GM18861 (cell line): ENCODE measurements around the gene INPP4A.

ENCODE experiments used
- ATAC-seq: cut with Tn5 transposase; IDR thresholded peaks from one replicate; pipeline ENCODE4 v1.9.1; 2021; ENCODE audit not compliant: unreplicated experiment

The INPP4A gene

GRCh38 chr2:98489971-98490962 lies 45.6 kb downstream of the INPP4A start:
- ATAC-seq, result no peak

GRCh38 chr2:98492441-98492840 lies 47.8 kb downstream of the INPP4A start:
- no peak for ATAC-seq

DNA sequence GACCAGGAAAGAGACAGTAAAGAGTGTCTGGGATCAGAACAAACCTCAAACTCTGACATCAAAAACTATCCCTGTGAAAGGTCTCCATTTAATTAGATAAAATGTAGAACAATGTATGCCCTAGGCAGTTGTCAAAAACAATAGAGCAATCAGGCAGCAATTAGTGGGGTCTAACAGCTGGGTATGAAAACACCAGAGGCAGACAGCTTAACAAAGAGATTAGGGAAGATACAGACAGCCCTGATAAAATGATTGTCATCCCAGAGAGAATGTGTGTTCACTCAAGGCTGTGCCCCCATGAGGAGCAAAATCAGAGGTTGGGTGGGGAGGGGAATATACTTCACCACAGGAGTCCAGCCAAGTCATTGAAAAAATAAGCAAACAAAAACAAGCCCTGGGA lies 50.0 kb downstream of the INPP4A start:
- no peak for ATAC-seq

GRCh38 chr2:98496750-98497493 lies 52.3 kb downstream of the INPP4A start:
- no peak for ATAC-seq

DNA sequence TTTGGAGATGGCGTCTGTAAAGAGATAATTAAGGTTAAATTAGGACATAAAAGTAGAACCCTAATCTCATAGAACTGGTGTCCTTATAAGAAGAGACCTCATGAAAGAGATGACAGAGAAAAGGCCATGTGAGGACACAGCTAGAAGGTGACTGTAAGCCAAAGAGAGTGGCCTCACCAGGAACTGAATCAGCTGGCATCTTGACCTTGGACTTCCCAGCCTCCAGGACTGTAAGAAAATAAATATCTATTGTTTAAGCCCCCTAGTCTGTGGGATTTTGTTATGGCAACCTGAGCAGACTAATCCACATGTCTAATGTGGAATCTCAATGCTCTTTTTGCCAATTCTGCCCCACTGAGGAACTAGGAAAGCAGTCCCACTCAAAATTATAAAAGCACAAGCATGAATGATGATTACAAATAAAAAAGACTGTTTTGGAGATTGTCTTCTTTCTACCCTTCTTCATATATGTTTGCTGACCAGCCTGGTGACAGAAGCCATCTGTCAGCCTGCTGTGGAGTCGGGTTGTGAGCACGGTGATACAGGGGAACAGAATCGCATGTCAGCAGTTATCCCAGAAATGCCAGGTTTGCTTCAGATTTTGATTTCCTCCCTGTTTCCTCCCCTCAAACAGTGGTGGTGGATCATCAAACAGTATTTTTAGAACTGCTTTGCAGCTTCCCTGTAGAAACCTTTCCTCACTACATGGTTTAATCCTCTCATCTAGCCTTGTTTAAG lies 54.2 kb downstream of the INPP4A start:
- no peak for ATAC-seq

DNA sequence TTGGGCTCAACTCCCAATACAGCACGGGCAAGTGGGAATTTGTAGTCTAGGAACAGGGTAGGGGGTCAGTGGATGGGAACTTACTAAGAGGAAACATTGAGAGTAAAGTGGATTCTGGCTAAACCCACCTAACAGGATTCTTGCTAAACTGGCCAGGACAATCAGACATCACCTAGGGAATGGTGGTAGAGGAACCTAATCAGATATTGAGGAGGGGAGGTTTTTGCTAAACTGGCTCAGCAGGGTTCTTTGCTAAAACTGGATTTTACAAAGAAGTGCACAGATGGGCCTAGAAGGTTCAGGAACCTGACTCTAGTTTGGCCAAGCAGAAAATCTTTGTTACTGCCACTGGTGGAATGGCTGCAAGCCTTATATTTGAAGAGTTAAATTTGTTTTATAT lies 55.9 kb downstream of the INPP4A start:
- ATAC-seq, result no peak

DNA sequence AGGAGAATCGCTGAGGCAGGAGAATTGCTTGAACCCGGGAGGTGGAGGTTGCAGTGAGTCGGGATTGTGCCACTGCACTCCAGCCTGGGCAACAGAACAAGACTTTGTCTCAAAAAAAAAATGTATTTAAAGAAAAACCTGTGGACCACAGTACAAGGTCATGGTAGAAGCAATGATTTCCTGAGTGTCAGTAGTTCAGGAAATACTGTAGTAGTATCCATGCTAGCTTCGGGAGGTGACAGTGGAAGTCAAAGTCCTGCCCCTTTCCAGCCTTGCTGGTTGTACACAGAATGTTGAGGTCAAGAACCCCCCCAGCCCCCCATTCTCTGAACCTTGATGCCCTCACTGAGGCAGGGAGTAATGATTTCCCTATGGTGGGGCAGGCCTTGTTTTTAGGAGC lies 56.6 kb downstream of the INPP4A start:
- ATAC-seq, result no peak

DNA sequence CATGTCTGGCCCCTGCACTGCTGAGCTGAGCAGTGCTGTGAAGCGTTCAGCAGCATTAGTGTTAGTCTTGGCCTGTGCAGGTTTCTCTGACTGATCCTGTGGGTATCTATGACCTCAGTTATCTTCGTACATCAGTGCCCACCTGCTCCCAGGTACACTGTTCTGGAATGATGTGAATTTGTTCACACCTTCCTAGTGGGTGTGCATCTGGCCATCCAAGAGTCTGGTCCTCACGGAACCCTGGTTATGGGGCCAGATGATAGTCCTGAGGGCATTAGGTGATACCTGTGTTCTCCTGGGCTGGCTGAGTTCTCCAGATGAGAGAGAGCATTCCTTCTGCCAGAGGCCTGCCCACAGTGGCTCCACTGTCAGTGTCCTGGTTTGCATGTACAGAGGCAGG lies 57.2 kb downstream of the INPP4A start:
- no peak for ATAC-seq

DNA sequence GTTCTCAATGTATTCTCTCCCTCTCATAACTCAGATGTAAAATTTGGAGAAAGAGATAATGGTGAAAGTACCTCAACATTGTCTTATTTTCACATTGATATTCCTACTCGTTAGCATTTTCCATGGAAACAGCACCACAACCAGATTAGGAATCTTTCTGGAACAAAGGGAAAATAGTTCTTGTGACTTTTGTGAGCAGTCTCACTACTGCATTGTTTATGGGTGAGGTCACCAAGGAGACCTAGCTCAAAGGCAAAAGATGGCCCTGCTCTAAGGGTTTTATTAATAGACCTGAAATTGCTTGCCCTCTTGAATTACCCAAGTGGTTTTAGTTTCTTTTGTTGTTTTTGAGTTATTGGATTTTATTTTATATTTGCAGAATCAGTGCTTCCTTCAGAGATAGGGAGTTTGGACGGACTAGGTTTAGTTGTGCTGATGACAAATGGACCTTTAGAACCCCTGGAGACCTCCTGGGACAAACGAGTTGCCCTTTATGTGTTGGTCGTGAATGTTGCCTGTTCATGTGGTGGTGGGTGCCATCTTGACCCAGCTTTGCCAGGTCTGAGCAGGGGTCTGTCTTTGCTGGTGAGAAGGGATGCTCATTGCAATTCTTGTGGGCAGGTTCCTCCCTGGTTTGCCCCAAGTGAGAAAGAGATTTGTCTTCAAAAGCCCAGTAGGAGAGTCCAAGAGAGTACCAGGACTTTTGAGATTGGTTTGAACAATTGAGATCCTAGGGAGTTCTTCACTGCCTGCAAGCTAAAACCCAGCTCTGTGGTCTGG lies 58.1 kb downstream of the INPP4A start:
- ATAC-seq, result no peak

DNA sequence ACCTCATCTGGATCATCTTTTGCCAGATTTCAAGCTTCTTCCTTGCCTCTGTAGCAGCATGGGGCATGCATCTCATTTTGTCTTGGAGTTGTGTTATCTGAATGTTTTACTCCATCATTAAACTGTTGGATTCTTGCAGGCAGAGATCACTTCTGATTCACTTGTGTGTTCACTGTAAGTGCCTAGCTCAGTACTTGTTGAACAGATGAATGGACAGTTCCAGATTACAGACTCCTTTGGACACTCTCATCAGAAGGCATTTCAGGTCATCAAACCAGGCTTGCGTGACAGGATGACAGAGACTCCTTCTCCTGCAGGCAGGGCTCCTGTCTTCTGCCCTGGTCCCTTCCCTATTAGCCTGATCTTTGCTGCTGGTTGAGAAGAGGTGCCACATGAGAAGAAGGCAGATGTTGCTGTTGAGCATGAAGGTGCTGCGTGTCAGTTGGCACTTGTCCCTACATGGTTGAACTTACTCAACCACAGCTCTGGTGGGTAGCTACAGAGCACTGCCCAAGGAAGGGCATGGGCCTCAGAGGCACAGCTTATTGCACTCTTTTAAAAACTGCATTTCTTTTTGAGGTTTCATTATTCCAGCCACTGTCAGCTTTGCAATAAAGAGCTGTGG lies 58.9 kb downstream of the INPP4A start:
- no peak for ATAC-seq

- ATAC-seq, result no peak
These were observed 59.9 kb downstream of the INPP4A start for GRCh38 chr2:98504381-98505109.

DNA sequence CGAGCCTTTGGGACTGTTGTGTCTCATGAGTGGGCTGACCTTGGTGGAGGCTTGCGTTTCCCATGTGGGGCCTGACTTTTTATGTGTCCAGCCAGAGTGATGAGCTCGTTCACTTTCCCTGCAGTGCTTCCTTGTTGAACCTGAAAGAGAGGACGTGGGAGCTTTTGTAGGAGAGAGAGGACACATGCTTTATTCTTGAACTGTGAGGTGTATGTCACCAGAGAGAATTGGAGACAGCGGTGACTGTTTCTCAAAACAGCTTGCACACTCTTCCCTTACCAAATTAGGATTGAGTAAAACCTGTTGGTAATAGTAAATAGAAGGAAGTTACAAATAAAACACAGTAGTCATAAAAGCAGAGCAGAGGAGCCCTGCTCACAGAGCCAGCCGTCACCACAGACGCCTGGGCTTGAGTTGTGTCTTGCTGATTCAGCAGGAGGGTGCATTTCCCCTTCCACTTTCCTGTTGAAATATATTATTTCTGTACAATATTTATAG lies 60.7 kb downstream of the INPP4A start:
- no peak for ATAC-seq

- no peak for ATAC-seq
These were observed 61.5 kb downstream of the INPP4A start for GRCh38 chr2:98505971-98506664.

GRCh38 chr2:98506881-98507280 lies 62.2 kb downstream of the INPP4A start:
- no peak for ATAC-seq

DNA sequence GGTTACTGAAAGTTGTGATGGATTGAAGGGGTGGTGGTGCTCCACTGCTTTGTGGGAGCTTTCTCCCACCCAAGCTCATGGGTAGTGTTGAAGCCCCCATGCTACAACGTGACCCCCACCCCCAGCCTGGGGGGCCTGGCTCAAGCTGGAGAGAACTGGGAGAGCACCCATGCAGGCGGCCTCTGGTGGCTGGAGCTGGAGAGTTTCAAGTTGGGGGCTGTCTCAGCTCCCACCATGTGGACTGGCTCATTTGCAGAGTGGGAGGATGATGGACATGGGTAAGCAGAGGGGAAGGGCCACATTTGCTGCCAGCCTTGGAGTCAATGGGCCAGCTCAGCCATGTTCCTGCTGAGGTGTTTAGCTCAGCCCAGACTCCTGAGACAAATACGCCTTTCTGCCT lies 62.8 kb downstream of the INPP4A start:
- ATAC-seq, result no peak

DNA sequence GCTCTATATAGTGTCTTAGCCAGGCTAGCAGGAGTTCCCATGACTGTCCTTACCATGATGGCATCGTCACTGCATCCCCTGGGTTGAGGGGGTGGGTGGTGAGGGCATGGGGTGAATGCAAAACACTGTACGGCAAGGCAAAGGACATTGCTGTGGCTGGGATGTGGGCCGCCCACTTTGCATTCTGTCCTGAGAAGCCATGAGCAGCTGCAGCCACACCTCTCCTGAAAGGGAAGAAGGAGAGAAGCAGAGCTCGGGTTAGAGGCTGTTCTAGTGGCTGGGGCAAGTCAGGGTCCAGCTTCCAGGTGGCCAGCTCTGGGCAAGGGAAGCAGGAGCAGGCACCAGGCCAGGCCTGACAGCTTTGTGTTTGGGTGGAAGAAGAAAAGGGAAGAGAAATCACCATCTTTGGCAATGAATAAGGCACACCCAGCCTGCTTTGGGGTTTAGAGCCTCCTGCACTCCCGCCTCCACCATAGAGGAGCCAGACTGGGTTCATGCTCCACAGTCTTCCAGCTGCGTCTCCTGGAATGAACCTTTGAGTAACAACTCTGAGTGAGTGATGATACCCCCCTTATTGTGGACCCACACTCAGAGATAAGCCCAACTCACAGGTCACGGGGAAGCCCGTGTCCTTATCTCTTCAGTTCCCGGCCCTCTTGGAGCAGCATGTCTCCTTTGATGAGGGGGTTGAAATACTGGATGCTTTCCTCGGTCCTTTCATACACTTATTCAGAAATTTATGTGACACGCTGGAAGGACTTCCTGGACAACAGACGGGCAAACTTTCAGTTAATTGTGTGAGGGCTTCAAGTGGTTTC lies 63.4 kb downstream of the INPP4A start:
- ATAC-seq, result no peak

DNA sequence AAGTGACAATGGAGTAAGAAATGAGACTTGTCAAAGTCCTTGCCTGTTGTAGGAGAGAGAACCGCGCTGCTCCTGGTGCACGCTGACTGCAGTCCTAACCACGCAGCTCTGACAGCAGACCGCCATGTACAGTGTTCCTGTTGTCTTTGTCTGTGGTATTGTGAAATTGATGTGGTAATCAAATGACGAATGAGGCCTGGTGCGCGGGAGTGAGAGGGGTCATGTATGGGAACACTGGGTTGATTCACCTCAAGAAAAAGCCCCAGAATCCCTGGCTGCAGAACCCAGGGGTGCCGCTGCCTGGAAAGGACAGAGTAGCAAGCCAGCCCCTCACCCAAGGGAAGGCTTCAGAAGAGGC lies 64.0 kb downstream of the INPP4A start:
- ATAC-seq, result no peak
